Uterus (tissue), 4 donors: ENCODE results near the gene GREM1. TPM values are rescaled to one million over a fixed set of nuclear protein-coding genes. Genes with fewer than 3 reads are reported as not detected.

Experiments used
- DNase-seq, 2 donors: peaks; one replicate each; pipeline ENCODE4 v3.0.0-alpha.2; 2019 to 2020
- H3K27ac ChIP-seq, 2 donors: fragments of 200-600 bp; sonication (generic); 1 replicate in 1 of 2; 2 replicates in 1 of 2; pipeline ENCODE4 v1.5.1; 2016 to 2018
- H3K27me3 ChIP-seq, 2 donors: fragments of 200-600 bp; sonication (generic); one replicate each; pipeline ENCODE4 v1.5.1; 2018 to 2019; ENCODE audit warnings: control low read depth in 1 of 2
- H3K36me3 ChIP-seq, 2 donors: fragments of 200-600 bp; sonication (generic); one replicate each; pipeline ENCODE4 v1.5.1; 2019; ENCODE audit warnings: control low read depth in 1 of 2
- H3K4me1 ChIP-seq, 2 donors: fragments of 200-600 bp; sonication (generic); one replicate each; pipeline ENCODE4 v1.5.1; 2018 to 2019; ENCODE audit warnings: control low read depth in 1 of 2
- H3K4me3 ChIP-seq, 2 donors: fragments of 200-600 bp; sonication (generic); 1 replicate in 1 of 2; 2 replicates in 1 of 2; pipeline ENCODE4 v1.5.1; 2018 to 2019; ENCODE audit warnings: mild to moderate bottlenecking in 1 of 2
- H3K9me3 ChIP-seq, 2 donors: fragments of 200-600 bp; sonication (generic); one replicate each; pipeline ENCODE4 v1.5.1; 2019; ENCODE audit warnings: control low read depth in 1 of 2
- POLR2A ChIP-seq, 2 donors: fragments of 450-650 bp; IDR thresholded peaks; one replicate each; pipeline ENCODE4 v1.6.1; 2016; ENCODE audit warnings: antibody characterized with exemption in 2 of 2, mild to moderate bottlenecking in 1 of 2, moderate library complexity in 1 of 2
- intact Hi-C: fragments of 100-400 bp; cut with DNase I; formaldehyde crosslinking; loops from one replicate; pipeline ENCODE4 v1.15.1; 2023; ENCODE audit warnings: low total_unique reads
- total RNA-seq, 4 donors: library from RNA; depleted of rRNA in 3 of 4; stranded (reverse); fragments of >200 nt in 3 of 4; gene quantifications; one replicate each; pipeline versions ENCODE4 v1.1.0 to v1.2.4, GENCODE V29; 2014 to 2023
- TF ChIP-seq, protein P1 (sequence below), 4 experiments: fragments of 200-600 bp in 2 of 4; fragments of 450-650 bp in 2 of 4; sonication (generic) in 2 of 4; IDR thresholded peaks; one replicate each; pipeline ENCODE4 v1.5.1; 2016 to 2019; ENCODE audit warnings: antibody characterized with exemption in 4 of 4, mild to moderate bottlenecking in 2 of 4, moderate library complexity in 1 of 4
- donor health status: DM: yes; HTN: yes; CAD: no.

GREM1 gene
- total RNA-seq, 4 donors from 2014 or later = 0.88 to 5.4 (median 5.2) TPM

DNA sequence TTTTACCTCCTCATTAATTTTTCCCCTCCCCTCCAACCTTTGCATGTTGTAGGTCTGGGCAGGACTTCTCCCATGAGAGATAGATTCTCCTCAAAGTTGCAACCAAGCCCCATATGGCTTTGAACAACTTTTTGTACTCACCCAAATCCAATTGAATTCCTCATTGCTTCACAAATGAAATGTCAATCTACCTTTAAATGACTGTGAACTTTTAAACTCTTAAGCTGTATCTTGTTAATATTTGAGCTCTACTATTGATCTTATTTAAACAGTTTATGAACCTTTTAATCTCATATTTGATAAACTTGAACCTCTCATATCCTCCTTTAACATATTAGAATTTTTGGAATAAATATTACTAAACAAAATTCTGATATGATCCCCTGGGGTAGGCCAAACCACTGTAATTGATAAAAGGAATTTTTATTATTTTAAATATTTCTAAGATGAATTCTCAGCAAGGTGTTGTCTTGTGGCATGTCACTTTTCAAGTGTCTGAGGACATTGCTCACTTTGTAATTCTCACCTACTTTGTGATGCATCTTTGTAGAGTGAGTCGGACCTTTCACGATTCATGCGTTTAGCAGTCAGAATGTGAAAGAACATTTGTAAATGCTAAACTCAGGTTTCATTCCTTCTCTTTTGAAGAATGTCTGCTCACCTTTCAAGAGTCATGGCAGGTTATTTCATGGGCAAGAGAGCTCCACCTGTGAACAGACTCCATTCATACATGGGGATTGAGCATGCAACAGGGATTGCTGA lies 23.4 kb upstream of the GREM1 start:
- Histone ChIP-seq H3K4me3 (no peak overlapping the region), H3K27me3 (no peaks in the 10 kb centered on the region), H3K4me1 (no peaks in the 10 kb centered on the region), H3K9me3 (no peaks in the 10 kb centered on the region), H3K36me3 (no peaks in the 10 kb centered on the region), H3K27ac (no peak overlapping the region)
- TF ChIP-seq, protein P1, sequence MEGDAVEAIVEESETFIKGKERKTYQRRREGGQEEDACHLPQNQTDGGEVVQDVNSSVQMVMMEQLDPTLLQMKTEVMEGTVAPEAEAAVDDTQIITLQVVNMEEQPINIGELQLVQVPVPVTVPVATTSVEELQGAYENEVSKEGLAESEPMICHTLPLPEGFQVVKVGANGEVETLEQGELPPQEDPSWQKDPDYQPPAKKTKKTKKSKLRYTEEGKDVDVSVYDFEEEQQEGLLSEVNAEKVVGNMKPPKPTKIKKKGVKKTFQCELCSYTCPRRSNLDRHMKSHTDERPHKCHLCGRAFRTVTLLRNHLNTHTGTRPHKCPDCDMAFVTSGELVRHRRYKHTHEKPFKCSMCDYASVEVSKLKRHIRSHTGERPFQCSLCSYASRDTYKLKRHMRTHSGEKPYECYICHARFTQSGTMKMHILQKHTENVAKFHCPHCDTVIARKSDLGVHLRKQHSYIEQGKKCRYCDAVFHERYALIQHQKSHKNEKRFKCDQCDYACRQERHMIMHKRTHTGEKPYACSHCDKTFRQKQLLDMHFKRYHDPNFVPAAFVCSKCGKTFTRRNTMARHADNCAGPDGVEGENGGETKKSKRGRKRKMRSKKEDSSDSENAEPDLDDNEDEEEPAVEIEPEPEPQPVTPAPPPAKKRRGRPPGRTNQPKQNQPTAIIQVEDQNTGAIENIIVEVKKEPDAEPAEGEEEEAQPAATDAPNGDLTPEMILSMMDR (IDR thresholded peaks at IDR 0.05) = no peak
- no peak for TF ChIP-seq POLR2A (IDR thresholded peaks at IDR 0.05)
- intact Hi-C loops = no loop called here
- no peak for DNase-seq

DNA sequence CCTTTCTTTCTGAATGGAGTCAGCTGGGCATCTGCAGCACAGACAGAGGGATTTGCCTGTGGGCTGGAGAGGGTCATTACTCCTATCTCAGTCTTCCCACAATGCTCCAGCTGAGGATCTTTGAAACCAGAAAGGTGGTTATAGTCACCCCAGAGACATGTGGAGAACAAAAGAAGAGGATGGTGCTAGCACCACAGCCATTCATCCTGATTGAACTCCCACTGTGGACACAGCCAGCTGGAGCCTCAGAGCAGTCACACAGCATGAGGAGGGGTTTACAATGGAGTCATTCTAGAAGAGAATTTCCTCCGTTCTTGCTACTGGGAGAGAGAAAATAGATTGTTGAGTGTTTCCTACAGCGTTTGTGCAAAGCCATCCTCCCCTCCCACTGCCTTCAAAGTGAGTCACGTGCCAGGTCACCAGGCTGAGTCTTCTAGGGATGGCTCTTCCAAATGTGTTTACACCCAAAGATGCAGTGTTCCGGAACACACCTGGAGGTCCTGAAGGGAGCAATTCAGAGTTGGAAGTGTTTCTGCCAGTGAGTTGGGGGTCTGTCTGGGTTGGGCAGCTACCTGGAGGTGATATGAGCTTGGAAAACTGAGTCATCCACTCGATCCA lies 18.9 kb upstream of the GREM1 start:
- no peak for DNase-seq
- Histone ChIP-seq H3K4me3 (no peak overlapping the region), H3K9me3 (no peaks in the 10 kb centered on the region), H3K4me1 (no peaks in the 10 kb centered on the region), H3K27me3 (no peaks in the 10 kb centered on the region), H3K27ac (no peak overlapping the region), H3K36me3 (no peaks in the 10 kb centered on the region)
- no peak for TF ChIP-seq POLR2A (IDR thresholded peaks at IDR 0.05)
- TF ChIP-seq, protein P1 (IDR thresholded peaks at IDR 0.05) = no peak
- intact Hi-C loops = no loop called here

DNA sequence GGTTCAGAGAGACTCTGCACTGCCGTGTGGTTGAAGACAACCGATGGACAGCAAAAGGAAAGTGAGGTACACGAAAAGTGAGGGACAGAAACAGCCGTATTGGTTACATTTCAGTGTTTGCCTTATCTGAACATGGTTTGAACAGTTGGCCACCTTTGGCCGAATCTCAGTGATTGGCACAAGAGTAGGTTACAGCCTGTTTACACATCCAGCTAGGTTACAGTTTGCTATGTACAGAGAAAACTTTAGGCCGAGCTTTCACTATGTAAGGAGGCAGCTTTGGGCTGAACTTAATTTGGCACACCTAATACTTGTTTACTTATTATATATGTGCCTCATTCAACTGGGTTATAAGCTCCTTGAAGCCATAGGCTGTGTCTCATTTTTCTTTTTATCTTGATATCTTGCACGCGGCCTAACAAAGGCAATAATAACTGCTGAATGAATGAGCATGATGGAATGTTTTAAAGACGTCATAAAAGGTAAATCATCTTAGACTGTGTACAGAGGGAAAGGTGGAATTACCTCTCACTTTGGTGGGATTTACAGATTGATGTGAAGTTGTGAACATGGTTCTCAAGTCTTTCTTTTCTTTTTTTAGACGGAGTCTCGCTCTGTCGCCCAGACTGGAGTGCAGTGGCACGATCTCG lies 17.2 kb upstream of the GREM1 start:
- DNase-seq = no peak
- H3K9me3 ChIP-seq = no peaks in the 10 kb centered on the region
- TF ChIP-seq, protein P1 (IDR thresholded peaks at IDR 0.05) = no peak
- no peak for TF ChIP-seq POLR2A (IDR thresholded peaks at IDR 0.05)
- no peaks in the 10 kb centered on the region for H3K36me3 ChIP-seq
- no peaks in the 10 kb centered on the region for H3K27me3 ChIP-seq
- H3K27ac ChIP-seq = no peak overlapping the region
- intact Hi-C loops = no loop called here
- no peak overlapping the region for H3K4me3 ChIP-seq
- no peaks in the 10 kb centered on the region for H3K4me1 ChIP-seq

DNA sequence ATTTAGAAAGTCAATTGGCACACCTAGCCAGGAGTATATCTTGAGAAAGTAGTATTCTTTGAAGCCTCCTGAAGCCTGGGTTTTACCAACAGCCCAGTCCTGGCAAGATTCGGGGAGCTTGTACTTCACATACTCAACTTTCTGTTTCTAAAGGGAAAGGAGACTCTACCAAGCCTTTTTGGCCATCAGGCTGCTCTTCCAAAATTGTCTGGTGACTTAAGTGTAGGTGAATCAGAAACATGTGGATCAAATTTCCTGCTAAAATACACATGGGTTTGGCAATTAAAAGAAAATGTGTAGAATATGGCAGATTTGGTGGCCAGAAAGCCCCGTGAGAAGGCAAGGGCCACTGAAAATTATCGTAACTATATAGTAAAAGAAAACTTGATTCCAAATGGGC lies 15.9 kb upstream of the GREM1 start:
- Histone ChIP-seq H3K27ac (no peak overlapping the region), H3K9me3 (no peaks in the 10 kb centered on the region), H3K36me3 (no peaks in the 10 kb centered on the region), H3K4me1 (no peaks in the 10 kb centered on the region), H3K4me3 (no peak overlapping the region), H3K27me3 (no peaks in the 10 kb centered on the region)
- DNase-seq = no peak
- intact Hi-C loops = no loop called here
- no peak for TF ChIP-seq POLR2A (IDR thresholded peaks at IDR 0.05)
- TF ChIP-seq, protein P1 (IDR thresholded peaks at IDR 0.05) = no peak
